ENCODE data around the gene TBCD.

- no peak for TF ChIP-seq TRIM24 (IDR thresholded peaks at IDR 0.05)
- TF ChIP-seq ZHX1 (conservative IDR thresholded peaks at IDR 0.05; ENCODE audit: low read length), result no peak
- no peak for TF ChIP-seq SMC3 (conservative IDR thresholded peaks at IDR 0.05; ENCODE audit: insufficient read depth, low read depth, low read length)
- TF ChIP-seq SUPT5H (IDR thresholded peaks at IDR 0.05), result no peak
- TF ChIP-seq ZKSCAN1 (IDR thresholded peaks at IDR 0.05; ENCODE audit: low read depth, low read length), result no peak
- no peak for TF ChIP-seq PHF8 (IDR thresholded peaks at IDR 0.05; ENCODE audit: borderline replicate concordance, low read length)
- TF ChIP-seq, protein P1, sequence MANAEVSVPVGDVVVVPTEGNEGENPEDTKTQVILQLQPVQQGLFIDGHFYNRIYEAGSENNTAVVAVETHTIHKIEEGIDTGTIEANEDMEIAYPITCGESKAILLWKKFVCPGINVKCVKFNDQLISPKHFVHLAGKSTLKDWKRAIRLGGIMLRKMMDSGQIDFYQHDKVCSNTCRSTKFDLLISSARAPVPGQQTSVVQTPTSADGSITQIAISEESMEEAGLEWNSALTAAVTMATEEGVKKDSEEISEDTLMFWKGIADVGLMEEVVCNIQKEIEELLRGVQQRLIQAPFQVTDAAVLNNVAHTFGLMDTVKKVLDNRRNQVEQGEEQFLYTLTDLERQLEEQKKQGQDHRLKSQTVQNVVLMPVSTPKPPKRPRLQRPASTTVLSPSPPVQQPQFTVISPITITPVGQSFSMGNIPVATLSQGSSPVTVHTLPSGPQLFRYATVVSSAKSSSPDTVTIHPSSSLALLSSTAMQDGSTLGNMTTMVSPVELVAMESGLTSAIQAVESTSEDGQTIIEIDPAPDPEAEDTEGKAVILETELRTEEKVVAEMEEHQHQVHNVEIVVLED (CRISPR knock-in tag; IDR thresholded peaks at IDR 0.05), result no peak
- no peak for TF ChIP-seq RNF219 (CRISPR knock-in tag; IDR thresholded peaks at IDR 0.05)
- TF ChIP-seq HOXB6 (CRISPR knock-in tag; IDR thresholded peaks at IDR 0.05; ENCODE audit: borderline replicate concordance), result no peak
These were observed 197.5 kb downstream of the TBCD start for GRCh38 chr17:82949361-82949760.
